Gastrocnemius medialis (tissue), 4 donors: Measurements from ENCODE around the gene PIAS4. TPM values are rescaled to one million over a fixed set of nuclear protein-coding genes. Genes with fewer than 3 reads are reported as not detected.

Experiments used
- ATAC-seq, 2 donors: fragments of 150-250 bp; one replicate each; pipeline ENCODE4 v1.9.1; 2016
- DNase-seq, 2 donors: peaks; one replicate each; pipeline ENCODE4 v3.0.0-alpha.2; 2019
- H3K27ac ChIP-seq, 4 donors: fragments of 200-600 bp; sonication (generic); 1 replicate in 1 of 4; 2 replicates in 3 of 4; pipeline ENCODE4 v1.5.1; 2016 to 2018; ENCODE audit warnings: mild to moderate bottlenecking in 2 of 4, moderate library complexity in 1 of 4
- H3K27me3 ChIP-seq, 3 donors: fragments of 200-600 bp; sonication (generic) in 2 of 3; 1 replicate in 1 of 3; 2 replicates in 2 of 3; pipeline versions ENCODE4 v1.5.1 to v1.6.0; 2016 to 2019; ENCODE audit warnings: mild to moderate bottlenecking in 1 of 3, moderate library complexity in 1 of 3
- H3K36me3 ChIP-seq, 2 donors: fragments of 200-600 bp; sonication (generic) in 1 of 2; one replicate each; pipeline ENCODE4 v1.5.1; 2017 to 2018
- H3K4me1 ChIP-seq, 2 donors: fragments of 200-600 bp; sonication (generic) in 1 of 2; one replicate each; pipeline ENCODE4 v1.5.1; 2016 to 2017; ENCODE audit warnings: mild to moderate bottlenecking in 2 of 2
- H3K4me3 ChIP-seq, 4 donors: fragments of 200-600 bp; sonication (generic) in 3 of 4; 1 replicate in 1 of 4; 2 replicates in 3 of 4; pipeline ENCODE4 v1.5.1; 2016 to 2019; ENCODE audit warnings: mild to moderate bottlenecking in 2 of 4
- H3K9me3 ChIP-seq, 3 donors: fragments of 200-600 bp; sonication (generic) in 2 of 3; 1 replicate in 1 of 3; 2 replicates in 2 of 3; pipeline ENCODE4 v1.5.1; 2016 to 2019
- CTCF ChIP-seq, 5 experiments: fragments of 450-650 bp in 3 of 5; fragments of 200-600 bp in 2 of 5; sonication (generic) in 2 of 5; IDR thresholded peaks in 4 of 5; conservative IDR thresholded peaks in 1 of 5; 1 replicate in 4 of 5; 2 replicates in 1 of 5; pipeline ENCODE4 v1.5.1; 2016 to 2019; ENCODE audit warnings: antibody characterized with exemption in 5 of 5, mild to moderate bottlenecking in 3 of 5, moderate library complexity in 3 of 5
- POLR2A ChIP-seq, 2 donors: fragments of 450-650 bp; IDR thresholded peaks; one replicate each; pipeline ENCODE4 v1.6.1; 2017; ENCODE audit warnings: antibody characterized with exemption in 2 of 2, mild to moderate bottlenecking in 2 of 2, moderate library complexity in 2 of 2
- in situ Hi-C, 4 donors: fragments of 200-750 bp; cut with MboI; loops; one replicate each; pipeline versions ENCODE4 v1.15.0 to v1.8.0; 2017; ENCODE audit warnings: low sequenced_read_pairs in 4 of 4
- intact Hi-C: fragments of 100-400 bp; cut with DNase I; formaldehyde crosslinking; loops from one replicate; pipeline ENCODE4 v1.15.1; 2023; ENCODE audit warnings: low total_unique reads
- total RNA-seq, 4 donors: library from RNA; depleted of rRNA; stranded (reverse); fragments of >200 nt; gene quantifications; one replicate each; pipeline versions ENCODE4 v1.1.0 to v1.2.3, GENCODE V29; 2016

The PIAS4 gene
- total RNA-seq, 4 donors from 2014 or later = 15.5 to 20.0 (median 17.5) TPM

DNA sequence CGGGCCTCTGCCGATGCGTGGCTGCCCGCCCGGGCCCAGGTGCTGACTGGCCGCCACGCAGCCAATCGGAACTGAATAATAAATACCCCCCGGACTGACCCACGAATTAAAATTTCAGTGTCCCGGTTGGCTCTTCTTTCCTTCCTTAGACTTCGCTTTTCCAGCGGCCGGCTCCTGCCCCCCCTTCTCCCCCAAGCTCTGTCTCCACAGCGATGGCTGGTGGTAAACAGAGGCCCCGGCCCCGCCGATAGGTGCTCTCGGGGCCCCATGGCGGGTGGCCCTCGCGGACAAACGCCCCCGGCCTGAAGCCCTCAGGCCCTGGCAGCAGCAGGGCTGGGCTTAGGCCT is 56.6 kb downstream of the PIAS4 start:
- peak overlapping the region; percentile 71 to 96 (median 82) for H3K4me3 ChIP-seq
- H3K9me3 ChIP-seq = no peaks in the 10 kb centered on the region
- TF ChIP-seq POLR2A (IDR thresholded peaks at IDR 0.05) = peak; percentile 42 to 55
- peak in 1 of 5 experiments; percentile 2 for TF ChIP-seq CTCF (IDR thresholded peaks at IDR 0.05 in 4 of 5, conservative IDR thresholded peaks at IDR 0.05 in 1 of 5)
- peak overlapping the region; percentile 99 to 100 (median 100) for H3K27ac ChIP-seq
- peaks cover 51 to 53% of the 10 kb centered on the region in 2 donors for H3K4me1 ChIP-seq
- H3K27me3 ChIP-seq = no peaks in the 10 kb centered on the region
- intact Hi-C loops (loop anchor here (2.0 to 10.0 kb wide), 4 partner anchors 79 to 1969 kb away; partner anchors contain the start of genes CHAF1A, EEF2, IZUMO4 and MOB3A), in situ Hi-C loops (loop anchor here in 2 of 4 donors (10.0 kb wide), 2 partner anchors 59 to 79 kb away; partner anchors contain the start of genes EEF2 (in 1 of the 2) and PIAS4 (in 1 of the 2))
- ATAC-seq (no peak), DNase-seq (peak in 1 of 2 donors; percentile 40)
- H3K36me3 ChIP-seq = no peaks in the 10 kb centered on the region

DNA sequence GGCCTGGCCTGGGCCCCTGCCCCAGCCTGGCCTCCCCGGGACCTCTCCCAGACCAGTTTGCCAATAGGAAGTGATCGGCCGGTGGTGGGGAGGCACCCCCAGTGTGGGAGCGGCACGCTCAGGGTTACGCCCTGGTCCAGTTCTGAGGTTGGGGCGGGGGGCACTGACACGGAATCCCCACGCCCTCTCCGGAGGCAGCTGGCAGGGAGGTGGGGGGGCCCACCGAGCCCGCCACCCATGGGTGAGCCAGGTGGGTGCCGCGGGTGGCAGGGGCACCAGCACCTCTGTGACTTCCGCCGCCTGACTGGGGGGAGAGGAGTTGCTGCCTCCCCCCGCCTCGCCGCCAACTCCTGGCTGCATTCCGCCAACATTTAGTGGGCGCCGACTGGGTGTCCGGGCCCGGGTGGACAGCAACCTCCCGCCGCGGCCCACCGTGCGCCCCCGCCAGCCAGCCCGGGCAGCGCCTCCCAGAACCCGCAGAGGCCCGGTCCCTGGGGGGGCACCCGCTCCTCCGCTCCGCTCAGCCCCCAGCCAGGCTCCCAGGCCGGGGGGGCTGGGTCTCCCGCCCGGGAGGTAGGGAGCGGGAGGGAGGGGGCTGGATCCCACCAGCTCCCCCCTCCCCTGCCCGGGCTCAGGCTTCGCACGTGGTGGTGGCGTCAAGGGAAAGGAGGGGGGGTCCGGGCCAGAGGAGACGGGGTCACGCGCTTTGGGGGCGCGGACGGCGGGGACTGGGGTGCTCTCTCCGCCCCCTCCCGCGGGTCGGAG is 57.1 kb downstream of the PIAS4 start:
- Histone ChIP-seq H3K27me3 (no peaks in the 10 kb centered on the region), H3K27ac (peak overlapping the region; percentile 99 to 100 (median 100)), H3K4me1 (peaks cover 46 to 47% of the 10 kb centered on the region in 2 donors), H3K36me3 (no peaks in the 10 kb centered on the region), H3K4me3 (peak overlapping the region; percentile 71 to 96 (median 82)), H3K9me3 (no peaks in the 10 kb centered on the region)
- intact Hi-C loops = loop anchor here (2.0 to 10.0 kb wide), 7 partner anchors 80 to 1970 kb away; partner anchors contain the start of genes ANKRD24, APBA3, CHAF1A and EEF2
- DNase-seq (peak; percentile 61 to 67), ATAC-seq (peak; percentile 16 to 25)
- in situ Hi-C loops = loop anchor here in 2 of 4 donors (10.0 kb wide), 2 partner anchors 60 to 80 kb away; partner anchors contain the start of genes EEF2 (in 1 of the 2) and PIAS4 (in 1 of the 2)
- TF ChIP-seq CTCF (IDR thresholded peaks at IDR 0.05 in 4 of 5, conservative IDR thresholded peaks at IDR 0.05 in 1 of 5) = no peak
- TF ChIP-seq POLR2A (IDR thresholded peaks at IDR 0.05) = peak in 1 of 2 donors; percentile 74

- Histone ChIP-seq H3K4me1 (peaks cover 37 to 38% of the 10 kb centered on the region in 2 donors), H3K27me3 (no peaks in the 10 kb centered on the region), H3K27ac (peak overlapping the region; percentile 85 to 100 (median 100)), H3K4me3 (peak overlapping the region; percentile 85 to 100 (median 97)), H3K36me3 (no peaks in the 10 kb centered on the region), H3K9me3 (no peaks in the 10 kb centered on the region)
- no peak for TF ChIP-seq CTCF (IDR thresholded peaks at IDR 0.05 in 4 of 5, conservative IDR thresholded peaks at IDR 0.05 in 1 of 5)
- TF ChIP-seq POLR2A (IDR thresholded peaks at IDR 0.05) = peak in 1 of 2 donors; percentile 57
- intact Hi-C loops = loop anchor here (2.0 to 10.0 kb wide), 8 partner anchors 59 to 1971 kb away; partner anchors contain the start of genes ANKRD24, APBA3, CHAF1A and EEF2
- DNase-seq (peak; percentile 96), ATAC-seq (peak; percentile 57 to 59)
- in situ Hi-C loops = loop anchor here in 2 of 4 donors (10.0 kb wide), 2 partner anchors 61 to 81 kb away; partner anchors contain the start of genes EEF2 (in 1 of the 2) and PIAS4 (in 1 of the 2)
Measured at GRCh38 chr19:4065430-4066175, 58.1 kb downstream of the PIAS4 start.

DNA sequence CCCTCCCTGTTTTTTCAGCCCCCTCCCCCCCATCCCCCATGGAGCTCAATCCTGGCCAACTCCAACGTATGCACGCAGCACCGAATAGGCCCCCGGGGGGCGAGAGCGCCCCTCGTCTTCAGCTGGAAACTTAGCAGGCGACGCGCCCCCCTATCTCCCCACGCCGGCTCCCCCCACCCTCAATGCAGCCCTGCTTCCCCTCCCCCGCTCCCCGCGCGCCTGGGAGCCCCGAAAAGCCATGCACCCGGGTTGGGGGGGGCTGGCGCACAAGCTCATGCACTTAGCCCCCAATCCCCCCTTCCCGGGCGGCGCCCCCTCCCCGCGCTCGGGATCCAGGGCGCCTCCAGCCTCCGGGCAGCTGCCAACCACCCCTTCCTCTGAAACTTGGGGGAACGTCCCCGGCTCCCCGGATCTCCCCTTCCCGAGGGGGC is 58.7 kb downstream of the PIAS4 start:
- no peak for ATAC-seq
- Histone ChIP-seq H3K36me3 (no peaks in the 10 kb centered on the region), H3K27ac (peak overlapping the region; percentile 85 to 97 (median 96)), H3K4me1 (peaks cover 31 to 32% of the 10 kb centered on the region in 2 donors), H3K9me3 (no peaks in the 10 kb centered on the region), H3K27me3 (no peaks in the 10 kb centered on the region), H3K4me3 (peak overlapping the region; percentile 85 to 100 (median 97))
- no peak for DNase-seq
- TF ChIP-seq CTCF (IDR thresholded peaks at IDR 0.05 in 4 of 5, conservative IDR thresholded peaks at IDR 0.05 in 1 of 5) = no peak
- TF ChIP-seq POLR2A (IDR thresholded peaks at IDR 0.05) = no peak
- in situ Hi-C loops (loop anchor here in 2 of 4 donors (10.0 kb wide), 2 partner anchors 61 to 81 kb away; partner anchors contain the start of genes EEF2 (in 1 of the 2) and PIAS4 (in 1 of the 2)), intact Hi-C loops (loop anchor here (2.0 to 10.0 kb wide), 7 partner anchors 59 to 1971 kb away; partner anchors contain the start of genes ANKRD24, APBA3, CHAF1A and IZUMO4)
